ENCODE results near the gene MTFR1L. TPM values are rescaled to one million over a fixed set of nuclear protein-coding genes. Genes with fewer than 3 reads are reported as not detected.

MTFR1L gene
- total RNA-seq, 1 experiment from 2014 or later: 28.9 TPM

DNA sequence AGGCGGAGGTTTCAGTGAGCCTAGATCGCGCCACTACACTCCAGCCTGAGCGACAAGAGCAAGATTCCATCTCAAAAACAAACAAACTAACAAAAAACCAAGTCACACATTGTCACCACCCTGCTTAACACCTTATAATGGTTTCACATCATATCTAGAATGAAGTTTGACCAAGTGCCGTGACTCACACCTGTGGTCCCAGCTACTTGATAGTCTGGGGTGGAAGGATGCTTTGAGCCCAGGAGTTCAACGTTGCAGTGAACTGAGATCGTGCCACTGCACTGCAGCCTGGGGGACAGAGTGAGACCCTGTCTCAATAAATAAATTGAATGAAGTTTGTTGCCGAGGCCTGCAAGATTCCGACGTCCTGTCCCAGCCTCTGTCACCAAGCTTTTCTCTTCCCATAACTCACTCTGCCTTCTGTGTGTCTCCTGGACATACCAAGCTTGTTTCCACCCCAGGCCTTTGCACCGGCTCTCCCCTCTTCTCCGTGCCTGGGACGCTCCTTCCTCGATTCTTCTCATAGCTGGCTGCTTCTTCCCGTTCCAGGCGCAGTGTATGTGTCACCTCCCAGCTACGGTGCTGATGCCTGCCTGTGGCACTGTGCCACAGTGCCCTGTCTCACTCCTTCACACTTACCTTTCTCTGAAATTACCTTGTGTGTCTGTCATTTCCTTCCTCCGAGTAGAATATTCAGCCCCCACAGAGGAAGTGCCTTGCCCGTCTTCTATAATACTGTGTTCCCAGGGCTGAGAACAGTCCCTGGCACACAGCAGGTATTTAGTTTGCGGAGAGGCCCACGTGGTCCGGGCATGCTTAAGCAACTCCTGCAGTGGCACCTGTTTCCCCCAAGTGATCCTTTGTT is 23.6 kb upstream of the MTFR1L start:
- TF ChIP-seq, protein P1, sequence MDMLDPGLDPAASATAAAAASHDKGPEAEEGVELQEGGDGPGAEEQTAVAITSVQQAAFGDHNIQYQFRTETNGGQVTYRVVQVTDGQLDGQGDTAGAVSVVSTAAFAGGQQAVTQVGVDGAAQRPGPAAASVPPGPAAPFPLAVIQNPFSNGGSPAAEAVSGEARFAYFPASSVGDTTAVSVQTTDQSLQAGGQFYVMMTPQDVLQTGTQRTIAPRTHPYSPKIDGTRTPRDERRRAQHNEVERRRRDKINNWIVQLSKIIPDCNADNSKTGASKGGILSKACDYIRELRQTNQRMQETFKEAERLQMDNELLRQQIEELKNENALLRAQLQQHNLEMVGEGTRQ (CRISPR knock-in tag; IDR thresholded peaks at IDR 0.05): peak; percentile 53
- TF ChIP-seq, protein P2, sequence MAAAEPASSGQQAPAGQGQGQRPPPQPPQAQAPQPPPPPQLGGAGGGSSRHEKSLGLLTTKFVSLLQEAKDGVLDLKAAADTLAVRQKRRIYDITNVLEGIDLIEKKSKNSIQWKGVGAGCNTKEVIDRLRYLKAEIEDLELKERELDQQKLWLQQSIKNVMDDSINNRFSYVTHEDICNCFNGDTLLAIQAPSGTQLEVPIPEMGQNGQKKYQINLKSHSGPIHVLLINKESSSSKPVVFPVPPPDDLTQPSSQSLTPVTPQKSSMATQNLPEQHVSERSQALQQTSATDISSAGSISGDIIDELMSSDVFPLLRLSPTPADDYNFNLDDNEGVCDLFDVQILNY (CRISPR knock-in tag; IDR thresholded peaks at IDR 0.05): no peak
- TF ChIP-seq ETV6 (CRISPR knock-in tag; IDR thresholded peaks at IDR 0.05) (no peak), FOXP1 (CRISPR knock-in tag; IDR thresholded peaks at IDR 0.05; ENCODE audit: borderline replicate concordance) (no peak)
- TF ChIP-seq, protein P3, sequence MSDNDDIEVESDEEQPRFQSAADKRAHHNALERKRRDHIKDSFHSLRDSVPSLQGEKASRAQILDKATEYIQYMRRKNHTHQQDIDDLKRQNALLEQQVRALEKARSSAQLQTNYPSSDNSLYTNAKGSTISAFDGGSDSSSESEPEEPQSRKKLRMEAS (CRISPR knock-in tag; IDR thresholded peaks at IDR 0.05): peak; percentile 55; the same call in 1 of the 2 replicates
- TF ChIP-seq, protein P4, sequence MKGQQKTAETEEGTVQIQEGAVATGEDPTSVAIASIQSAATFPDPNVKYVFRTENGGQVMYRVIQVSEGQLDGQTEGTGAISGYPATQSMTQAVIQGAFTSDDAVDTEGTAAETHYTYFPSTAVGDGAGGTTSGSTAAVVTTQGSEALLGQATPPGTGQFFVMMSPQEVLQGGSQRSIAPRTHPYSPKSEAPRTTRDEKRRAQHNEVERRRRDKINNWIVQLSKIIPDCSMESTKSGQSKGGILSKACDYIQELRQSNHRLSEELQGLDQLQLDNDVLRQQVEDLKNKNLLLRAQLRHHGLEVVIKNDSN (CRISPR knock-in tag; IDR thresholded peaks at IDR 0.05): peak; percentile 62; the same call in 1 of the 2 replicates
- POLR2A ChIA-PET: no interaction called here
- no peaks in the 10 kb centered on the region for H3K36me3 Mint-ChIP-seq
- no peak for DNase-seq (ENCODE audit: low spot score)
- CTCF ChIA-PET: interaction anchor here (0.7 to 6.2 kb wide), 13 partner anchors 11 to 253 kb away, joined by 3 to 80 read pairs (median 5); partner anchors contain the start of gene LDLRAP1
- peak overlapping the region; percentile 29; the same call in 1 of the 2 replicates for H3K27ac Mint-ChIP-seq
- H3K4me1 Mint-ChIP-seq: peaks cover 30% of the 10 kb centered on the region
- ATAC-seq: peak; percentile 4; the same call in 1 of the 2 replicates
- H3K4me3 Mint-ChIP-seq: no peak overlapping the region
- H3K9me3 Mint-ChIP-seq: no peaks in the 10 kb centered on the region
- H3K27me3 Mint-ChIP-seq (ENCODE audit: low read depth): peaks cover 4% of the 10 kb centered on the region

DNA sequence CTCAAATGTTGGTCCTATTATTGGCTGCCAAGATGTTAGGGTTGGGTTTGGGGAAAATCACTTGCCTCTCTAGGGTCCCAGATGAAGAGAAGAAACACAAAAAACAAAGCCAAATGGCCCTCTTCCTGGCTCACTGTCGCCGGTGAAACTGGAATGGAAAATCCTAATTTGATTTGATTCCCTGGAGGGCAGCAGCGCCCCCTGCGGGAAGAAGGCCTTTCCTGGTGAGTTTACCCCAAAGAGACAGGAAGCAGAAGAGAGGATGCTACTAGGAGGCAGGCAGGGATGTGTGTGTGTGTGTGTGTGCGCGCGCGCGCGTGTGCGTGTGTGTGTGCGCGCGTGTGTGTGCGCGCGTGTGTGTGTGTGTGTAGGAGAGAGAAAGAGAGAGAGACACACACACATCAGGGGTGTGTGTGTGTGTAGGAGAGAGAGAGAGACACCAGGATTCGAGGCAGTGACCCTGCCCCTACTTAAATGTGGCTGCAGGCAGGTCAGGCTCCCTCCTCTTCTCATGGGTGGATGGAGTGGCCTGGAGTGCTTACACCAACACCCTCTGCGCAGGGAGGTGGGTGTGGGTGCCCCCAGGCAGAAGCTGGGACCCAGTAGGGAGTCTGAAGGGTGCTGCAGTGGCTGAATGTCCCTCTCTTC is 22.8 kb upstream of the MTFR1L start:
- TF ChIP-seq, protein P5, sequence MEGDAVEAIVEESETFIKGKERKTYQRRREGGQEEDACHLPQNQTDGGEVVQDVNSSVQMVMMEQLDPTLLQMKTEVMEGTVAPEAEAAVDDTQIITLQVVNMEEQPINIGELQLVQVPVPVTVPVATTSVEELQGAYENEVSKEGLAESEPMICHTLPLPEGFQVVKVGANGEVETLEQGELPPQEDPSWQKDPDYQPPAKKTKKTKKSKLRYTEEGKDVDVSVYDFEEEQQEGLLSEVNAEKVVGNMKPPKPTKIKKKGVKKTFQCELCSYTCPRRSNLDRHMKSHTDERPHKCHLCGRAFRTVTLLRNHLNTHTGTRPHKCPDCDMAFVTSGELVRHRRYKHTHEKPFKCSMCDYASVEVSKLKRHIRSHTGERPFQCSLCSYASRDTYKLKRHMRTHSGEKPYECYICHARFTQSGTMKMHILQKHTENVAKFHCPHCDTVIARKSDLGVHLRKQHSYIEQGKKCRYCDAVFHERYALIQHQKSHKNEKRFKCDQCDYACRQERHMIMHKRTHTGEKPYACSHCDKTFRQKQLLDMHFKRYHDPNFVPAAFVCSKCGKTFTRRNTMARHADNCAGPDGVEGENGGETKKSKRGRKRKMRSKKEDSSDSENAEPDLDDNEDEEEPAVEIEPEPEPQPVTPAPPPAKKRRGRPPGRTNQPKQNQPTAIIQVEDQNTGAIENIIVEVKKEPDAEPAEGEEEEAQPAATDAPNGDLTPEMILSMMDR (IDR thresholded peaks at IDR 0.05): peak; percentile 77
- TF ChIP-seq, protein P6, sequence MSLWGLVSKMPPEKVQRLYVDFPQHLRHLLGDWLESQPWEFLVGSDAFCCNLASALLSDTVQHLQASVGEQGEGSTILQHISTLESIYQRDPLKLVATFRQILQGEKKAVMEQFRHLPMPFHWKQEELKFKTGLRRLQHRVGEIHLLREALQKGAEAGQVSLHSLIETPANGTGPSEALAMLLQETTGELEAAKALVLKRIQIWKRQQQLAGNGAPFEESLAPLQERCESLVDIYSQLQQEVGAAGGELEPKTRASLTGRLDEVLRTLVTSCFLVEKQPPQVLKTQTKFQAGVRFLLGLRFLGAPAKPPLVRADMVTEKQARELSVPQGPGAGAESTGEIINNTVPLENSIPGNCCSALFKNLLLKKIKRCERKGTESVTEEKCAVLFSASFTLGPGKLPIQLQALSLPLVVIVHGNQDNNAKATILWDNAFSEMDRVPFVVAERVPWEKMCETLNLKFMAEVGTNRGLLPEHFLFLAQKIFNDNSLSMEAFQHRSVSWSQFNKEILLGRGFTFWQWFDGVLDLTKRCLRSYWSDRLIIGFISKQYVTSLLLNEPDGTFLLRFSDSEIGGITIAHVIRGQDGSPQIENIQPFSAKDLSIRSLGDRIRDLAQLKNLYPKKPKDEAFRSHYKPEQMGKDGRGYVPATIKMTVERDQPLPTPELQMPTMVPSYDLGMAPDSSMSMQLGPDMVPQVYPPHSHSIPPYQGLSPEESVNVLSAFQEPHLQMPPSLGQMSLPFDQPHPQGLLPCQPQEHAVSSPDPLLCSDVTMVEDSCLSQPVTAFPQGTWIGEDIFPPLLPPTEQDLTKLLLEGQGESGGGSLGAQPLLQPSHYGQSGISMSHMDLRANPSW (CRISPR knock-in tag; conservative IDR thresholded peaks at IDR 0.05; ENCODE audit: low read depth): no peak
- Mint-ChIP-seq H3K27ac (peak overlapping the region; percentile 29; the same call in 1 of the 2 replicates), H3K9me3 (no peaks in the 10 kb centered on the region), H3K36me3 (no peaks in the 10 kb centered on the region), H3K4me1 (peaks cover 30% of the 10 kb centered on the region), H3K27me3 (ENCODE audit: low read depth) (peaks cover 4% of the 10 kb centered on the region), H3K4me3 (no peak overlapping the region; the same call in 1 of the 2 replicates)
- POLR2A ChIA-PET: no interaction called here
- CTCF ChIA-PET: interaction anchor here (0.6 to 6.2 kb wide), 20 partner anchors 8 to 225 kb away, joined by 3 to 80 read pairs (median 9); partner anchors contain the start of gene MAN1C1
- ATAC-seq (peak; percentile 27), DNase-seq (ENCODE audit: low spot score) (peak; percentile 95)

DNA sequence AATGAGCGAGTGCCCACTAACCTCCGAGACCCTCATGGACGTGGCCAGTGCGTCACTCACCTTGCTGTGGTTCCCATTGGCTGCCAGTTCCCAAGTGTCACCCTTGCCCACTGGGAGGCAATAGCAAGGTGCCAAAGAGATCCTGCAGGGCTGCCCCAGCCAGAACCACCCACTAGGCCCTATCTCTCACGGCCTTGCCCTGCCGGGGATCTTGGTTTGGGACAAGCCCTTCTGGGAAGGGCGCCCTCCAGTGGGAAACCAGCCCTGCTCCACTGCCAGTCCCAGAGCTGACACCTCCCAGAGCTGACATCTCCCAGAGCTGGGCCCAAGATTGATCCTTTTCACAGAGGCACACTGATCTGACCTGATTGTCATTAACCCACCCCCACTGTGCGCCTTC is 21.8 kb upstream of the MTFR1L start:
- TF ChIP-seq SMAD3 (CRISPR knock-in tag; IDR thresholded peaks at IDR 0.05; ENCODE audit: borderline replicate concordance): no peak
- TF ChIP-seq FOXP1 (CRISPR knock-in tag; IDR thresholded peaks at IDR 0.05; ENCODE audit: borderline replicate concordance): no peak
- TF ChIP-seq TEAD4 (CRISPR knock-in tag; IDR thresholded peaks at IDR 0.05): no peak
- TF ChIP-seq ZNF138 (CRISPR knock-in tag; conservative IDR thresholded peaks at IDR 0.05): no peak
- no peak for TF ChIP-seq HMGA2 (CRISPR knock-in tag; IDR thresholded peaks at IDR 0.05)
- no peak for TF ChIP-seq NFE2L1 (CRISPR knock-in tag; IDR thresholded peaks at IDR 0.05)
- 0 out of 2 replicates have a peak, but pooled peaks have one; percentile 71 for TF ChIP-seq ZNF121 (CRISPR knock-in tag; IDR thresholded peaks at IDR 0.05)
- Mint-ChIP-seq H3K4me1 (peaks cover 33% of the 10 kb centered on the region), H3K4me3 (no peak overlapping the region), H3K36me3 (no peaks in the 10 kb centered on the region; the same call in 1 of the 2 replicates), H3K27me3 (ENCODE audit: low read depth) (peaks cover 4% of the 10 kb centered on the region), H3K27ac (no peak overlapping the region), H3K9me3 (no peaks in the 10 kb centered on the region)
- ChIA-PET CTCF (interaction anchor here (0.5 to 6.2 kb wide), 41 partner anchors 9 to 292 kb away, joined by 3 to 80 read pairs (median 5); partner anchors contain the start of gene MAN1C1), POLR2A (interaction anchor here (0.7 to 1.0 kb wide), 2 partner anchors 18 to 186 kb away, joined by 3 to 4 read pairs; no protein-coding TSS in a partner anchor)
- ATAC-seq (peak; percentile 57), DNase-seq (ENCODE audit: low spot score) (peak; percentile 81)
